OCI-LY7 (cell line): Measurements from ENCODE around the gene AP2A1. TPM values are rescaled to one million over a fixed set of nuclear protein-coding genes. Genes with fewer than 3 reads are reported as not detected.

Source experiments
- BruUV-seq: library from RNA; stranded (reverse); fragments of 400-500 nt; replicated peaks from 2 replicates; lab custom pipeline; 2021; lab: Mats Ljungman, UMichigan
- CTCF ChIA-PET: fragments of 300-600 bp; sonication (Branson Sonifier 250); formaldehyde crosslinking; loops from one replicate; lab custom pipeline; 2022; ENCODE audit warnings: antibody characterized with exemption; ENCODE audit not compliant: unreplicated experiment; lab: Charles Lee
- POLR2A ChIA-PET: fragments of 300-600 bp; sonication (Branson Sonifier 250); formaldehyde crosslinking; loops from one replicate; lab custom pipeline; 2022; ENCODE audit warnings: antibody characterized with exemption; lab: Charles Lee
- DNase-seq: peaks from one replicate; pipeline ENCODE4 v3.0.0-alpha.2; 2015; ENCODE audit warnings: low spot score
- H2AFZ ChIP-seq: fragments of 200-600 bp; sonication (generic), shearing (Covaris generic); 2 replicates; pipeline ENCODE4 v1.6.1; 2014; ENCODE audit warnings: mild to moderate bottlenecking, antibody characterized with exemption, low read length, moderate library complexity
- H3K27ac ChIP-seq: fragments of 200-600 bp; sonication (generic); 2 replicates; pipeline ENCODE4 v1.5.1; 2014; ENCODE audit warnings: mixed run types, low read depth, mild to moderate bottlenecking, moderate library complexity, low read length, inconsistent platforms; ENCODE audit not compliant: poor library complexity, severe bottlenecking
- H3K36me3 ChIP-seq: fragments of 200-600 bp; sonication (generic); 2 replicates; pipeline ENCODE4 v1.6.1; 2014; ENCODE audit warnings: mild to moderate bottlenecking, antibody characterized with exemption, low read length, moderate library complexity, mixed read lengths; ENCODE audit not compliant: insufficient read depth
- H3K4me1 ChIP-seq: fragments of 200-600 bp; sonication (generic); 2 replicates; pipeline ENCODE4 v1.5.1; 2014; ENCODE audit warnings: mild to moderate bottlenecking, low read length; ENCODE audit not compliant: insufficient read depth, poor library complexity, severe bottlenecking
- H3K4me2 ChIP-seq: fragments of 200-600 bp; sonication (generic); 2 replicates; pipeline ENCODE4 v1.6.1; 2014; ENCODE audit warnings: mild to moderate bottlenecking, low read length
- H3K4me3 ChIP-seq: fragments of 200-600 bp; sonication (generic); 2 replicates; pipeline ENCODE4 v1.5.1; 2014; ENCODE audit warnings: mild to moderate bottlenecking, low read depth, low read length; ENCODE audit not compliant: poor library complexity, severe bottlenecking
- H3K79me2 ChIP-seq: fragments of 200-600 bp; sonication (generic); 2 replicates; pipeline ENCODE4 v1.6.1; 2016; ENCODE audit warnings: low read depth, mild to moderate bottlenecking, low read length, moderate library complexity, mixed read lengths; ENCODE audit not compliant: insufficient read depth
- H3K9me2 ChIP-seq: fragments of 200-600 bp; sonication (generic); 2 replicates; pipeline ENCODE4 v1.6.1; 2016; ENCODE audit warnings: mild to moderate bottlenecking, low read length, mixed read lengths; ENCODE audit not compliant: insufficient read depth
- H3K9me3 ChIP-seq: fragments of 200-600 bp; sonication (generic); 2 replicates; pipeline ENCODE4 v1.6.1; 2014; ENCODE audit warnings: mild to moderate bottlenecking, mixed run types, low read length, mixed read lengths
- H4K20me1 ChIP-seq: fragments of 200-600 bp; sonication (generic); 2 replicates; pipeline ENCODE4 v1.6.1; 2014; ENCODE audit warnings: mild to moderate bottlenecking, antibody characterized with exemption, low read length, moderate library complexity, mixed read lengths; ENCODE audit not compliant: insufficient read depth
- EZH2phosphoT487 ChIP-seq: fragments of 200-600 bp; sonication (generic); IDR thresholded peaks from 2 replicates; pipeline ENCODE4 v1.6.1; 2018; ENCODE audit warnings: low read depth, borderline replicate concordance, mild to moderate bottlenecking, mixed run types, antibody characterized with exemption, low read length, moderate library complexity, mixed read lengths
- intact Hi-C: fragments of 100-400 bp; cut with micrococcal nuclease; formaldehyde crosslinking; loops from one replicate; pipeline ENCODE4 v1.10.0; 2022; ENCODE audit not compliant: unreplicated experiment
- total RNA-seq, 2 experiments: library from RNA; depleted of rRNA in 1 of 2; stranded (reverse); fragments of >200 nt in 1 of 2; shearing (Covaris generic) in 1 of 2; gene quantifications; 2 replicates each; pipeline ENCODE4 v1.2.3, GENCODE V29; 2014 to 2022
- TF ChIP-seq, protein P1 (sequence below): fragments of 200-600 bp; sonication (generic); conservative IDR thresholded peaks from 2 replicates; pipeline ENCODE4 v1.5.1; 2014; ENCODE audit warnings: mild to moderate bottlenecking, antibody characterized with exemption, low read length, moderate library complexity, mixed read lengths

AP2A1 gene
- total RNA-seq, 2 experiments from 2014 or later, result 46.9 to 47.4 TPM

DNA sequence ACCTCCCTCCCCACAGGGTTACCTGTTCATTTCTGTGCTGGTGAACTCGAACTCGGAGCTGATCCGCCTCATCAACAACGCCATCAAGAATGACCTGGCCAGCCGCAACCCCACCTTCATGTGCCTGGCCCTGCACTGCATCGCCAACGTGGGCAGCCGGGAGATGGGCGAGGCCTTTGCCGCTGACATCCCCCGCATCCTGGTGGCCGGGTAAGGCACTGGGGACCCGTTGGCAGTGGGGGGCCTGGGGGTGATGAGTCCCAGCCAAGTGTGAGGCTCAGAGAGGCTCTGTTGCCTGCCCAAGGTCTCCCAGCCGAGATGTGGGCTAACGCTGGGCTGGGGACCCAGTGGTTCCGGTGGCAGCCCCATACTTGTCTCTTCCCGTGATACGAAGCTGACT is 15.7 kb downstream of the AP2A1 start:
- Histone ChIP-seq H2AFZ (no peak overlapping the region), H3K27ac (no peak overlapping the region), H3K4me3 (no peak overlapping the region), H3K79me2 (no peaks in the 10 kb centered on the region), H3K9me2 (no peaks in the 10 kb centered on the region), H3K4me2 (no peak overlapping the region), H3K9me3 (no peaks in the 10 kb centered on the region), H4K20me1 (no peaks in the 10 kb centered on the region), H3K36me3 (peaks cover 48% of the 10 kb centered on the region), H3K4me1 (peaks cover 15% of the 10 kb centered on the region)
- no peak for DNase-seq
- no TSS peak for BruUV-seq
- ChIA-PET POLR2A (no interaction called here), CTCF (no interaction called here)
- TF ChIP-seq, protein P1, sequence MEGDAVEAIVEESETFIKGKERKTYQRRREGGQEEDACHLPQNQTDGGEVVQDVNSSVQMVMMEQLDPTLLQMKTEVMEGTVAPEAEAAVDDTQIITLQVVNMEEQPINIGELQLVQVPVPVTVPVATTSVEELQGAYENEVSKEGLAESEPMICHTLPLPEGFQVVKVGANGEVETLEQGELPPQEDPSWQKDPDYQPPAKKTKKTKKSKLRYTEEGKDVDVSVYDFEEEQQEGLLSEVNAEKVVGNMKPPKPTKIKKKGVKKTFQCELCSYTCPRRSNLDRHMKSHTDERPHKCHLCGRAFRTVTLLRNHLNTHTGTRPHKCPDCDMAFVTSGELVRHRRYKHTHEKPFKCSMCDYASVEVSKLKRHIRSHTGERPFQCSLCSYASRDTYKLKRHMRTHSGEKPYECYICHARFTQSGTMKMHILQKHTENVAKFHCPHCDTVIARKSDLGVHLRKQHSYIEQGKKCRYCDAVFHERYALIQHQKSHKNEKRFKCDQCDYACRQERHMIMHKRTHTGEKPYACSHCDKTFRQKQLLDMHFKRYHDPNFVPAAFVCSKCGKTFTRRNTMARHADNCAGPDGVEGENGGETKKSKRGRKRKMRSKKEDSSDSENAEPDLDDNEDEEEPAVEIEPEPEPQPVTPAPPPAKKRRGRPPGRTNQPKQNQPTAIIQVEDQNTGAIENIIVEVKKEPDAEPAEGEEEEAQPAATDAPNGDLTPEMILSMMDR, result no peak
- no peak for TF ChIP-seq EZH2phosphoT487
- intact Hi-C loops, result no loop called here

DNA sequence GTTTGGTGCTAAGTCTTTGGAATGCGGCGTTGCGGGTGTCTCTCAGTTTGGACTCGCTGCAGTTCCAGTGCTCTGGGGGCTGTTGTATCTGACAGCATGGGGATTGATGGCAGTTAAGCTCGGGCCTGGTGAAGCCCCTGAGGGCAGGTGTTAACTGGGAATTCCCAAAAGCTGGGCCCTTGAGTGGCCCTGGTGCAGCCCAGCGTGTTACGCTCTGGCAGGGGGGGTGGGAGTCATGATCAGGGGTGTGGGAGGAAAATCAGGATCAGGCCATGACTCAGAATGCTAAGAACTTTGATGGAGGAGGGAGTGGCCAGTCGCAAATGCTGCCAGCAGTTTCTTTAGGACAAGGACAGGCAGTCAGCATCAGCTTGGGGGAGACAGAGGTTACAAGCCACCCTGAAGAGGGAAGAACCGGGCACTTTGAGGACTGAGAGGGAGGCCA is 19.6 kb downstream of the AP2A1 start:
- Histone ChIP-seq H2AFZ (no peak overlapping the region), H3K9me3 (no peaks in the 10 kb centered on the region), H4K20me1 (no peaks in the 10 kb centered on the region), H3K27ac (no peak overlapping the region), H3K9me2 (no peaks in the 10 kb centered on the region), H3K79me2 (no peaks in the 10 kb centered on the region), H3K36me3 (peaks cover 77% of the 10 kb centered on the region), H3K4me2 (no peak overlapping the region), H3K4me1 (no peaks in the 10 kb centered on the region), H3K4me3 (no peak overlapping the region)
- ChIA-PET POLR2A (no interaction called here), CTCF (no interaction called here)
- TF ChIP-seq, protein P1, result no peak
- no peak for TF ChIP-seq EZH2phosphoT487
- intact Hi-C loops, result no loop called here
- no peak for DNase-seq
- BruUV-seq, result no TSS peak

DNA sequence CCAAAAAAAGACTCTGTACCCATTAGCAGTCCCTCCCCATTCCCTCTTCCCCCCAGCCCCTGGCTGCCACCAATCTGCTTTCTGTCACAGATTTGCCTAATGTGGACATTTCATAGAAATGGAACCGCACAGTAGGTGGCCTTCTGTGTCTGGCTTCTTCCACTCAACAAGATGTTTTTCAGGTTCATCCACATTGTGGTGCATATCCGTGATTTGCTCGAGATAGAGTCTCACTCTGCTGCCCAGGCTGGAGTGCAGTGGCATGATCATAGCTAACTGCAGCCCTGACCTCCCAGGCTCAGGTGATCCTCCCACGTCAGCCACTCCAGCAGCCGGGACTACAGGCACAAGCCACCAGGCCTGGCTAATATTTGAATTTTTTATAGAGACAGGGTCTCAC is 20.9 kb downstream of the AP2A1 start:
- H3K27ac ChIP-seq, result no peak overlapping the region
- no peaks in the 10 kb centered on the region for H3K79me2 ChIP-seq
- no peaks in the 10 kb centered on the region for H3K9me2 ChIP-seq
- DNase-seq, result no peak
- H3K4me2 ChIP-seq, result no peak overlapping the region
- H3K36me3 ChIP-seq, result peaks cover 80% of the 10 kb centered on the region
- intact Hi-C loops, result no loop called here
- no peaks in the 10 kb centered on the region for H3K4me1 ChIP-seq
- H3K9me3 ChIP-seq, result no peaks in the 10 kb centered on the region
- H4K20me1 ChIP-seq, result no peaks in the 10 kb centered on the region
- ChIA-PET CTCF (no interaction called here), POLR2A (no interaction called here)
- TF ChIP-seq EZH2phosphoT487, result no peak
- TF ChIP-seq, protein P1, result no peak
- BruUV-seq, result no TSS peak
- H2AFZ ChIP-seq, result no peak overlapping the region
- no peak overlapping the region for H3K4me3 ChIP-seq
